Tibial nerve (tissue), 3 donors: ENCODE results near the gene INPP5A.

ENCODE experiments used
- POLR2A ChIP-seq, 2 donors: fragments of 450-650 bp; IDR thresholded peaks; one replicate each; pipeline ENCODE4 v1.6.1; 2017; ENCODE audit warnings: antibody characterized with exemption in 2 of 2, mild to moderate bottlenecking in 2 of 2, moderate library complexity in 2 of 2
- TF ChIP-seq, protein P1 (sequence below), 5 experiments: fragments of 200-600 bp in 3 of 5; fragments of 450-650 bp in 2 of 5; sonication (generic) in 3 of 5; IDR thresholded peaks; one replicate each; pipeline ENCODE4 v1.5.1; 2016 to 2019; ENCODE audit warnings: antibody characterized with exemption in 5 of 5, mild to moderate bottlenecking in 3 of 5, moderate library complexity in 2 of 5

DNA sequence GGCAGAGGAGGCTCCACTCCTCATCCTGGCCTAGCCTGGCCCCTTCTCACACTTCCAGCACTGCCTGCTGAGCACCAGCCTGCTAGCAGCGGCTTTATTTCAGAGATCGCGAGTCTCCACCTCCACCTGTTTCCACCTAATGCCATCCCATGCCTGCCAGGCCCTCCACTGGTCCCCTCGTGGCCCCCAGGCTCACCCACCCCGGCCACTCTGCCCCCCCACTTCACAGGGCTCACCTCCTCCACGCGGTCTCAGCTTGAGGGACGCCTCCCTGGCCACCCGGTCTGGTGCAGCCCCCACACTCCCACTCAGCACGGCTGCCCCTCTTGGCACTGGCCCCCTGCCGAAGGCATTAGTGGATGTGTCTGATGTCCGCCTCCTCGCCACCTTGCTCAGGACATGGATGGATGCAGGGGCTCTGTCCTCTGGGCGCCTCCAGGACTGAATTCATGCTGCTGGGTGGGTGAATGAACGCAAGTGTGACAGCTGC is 252.1 kb downstream of the INPP5A start:
- TF ChIP-seq, protein P1, sequence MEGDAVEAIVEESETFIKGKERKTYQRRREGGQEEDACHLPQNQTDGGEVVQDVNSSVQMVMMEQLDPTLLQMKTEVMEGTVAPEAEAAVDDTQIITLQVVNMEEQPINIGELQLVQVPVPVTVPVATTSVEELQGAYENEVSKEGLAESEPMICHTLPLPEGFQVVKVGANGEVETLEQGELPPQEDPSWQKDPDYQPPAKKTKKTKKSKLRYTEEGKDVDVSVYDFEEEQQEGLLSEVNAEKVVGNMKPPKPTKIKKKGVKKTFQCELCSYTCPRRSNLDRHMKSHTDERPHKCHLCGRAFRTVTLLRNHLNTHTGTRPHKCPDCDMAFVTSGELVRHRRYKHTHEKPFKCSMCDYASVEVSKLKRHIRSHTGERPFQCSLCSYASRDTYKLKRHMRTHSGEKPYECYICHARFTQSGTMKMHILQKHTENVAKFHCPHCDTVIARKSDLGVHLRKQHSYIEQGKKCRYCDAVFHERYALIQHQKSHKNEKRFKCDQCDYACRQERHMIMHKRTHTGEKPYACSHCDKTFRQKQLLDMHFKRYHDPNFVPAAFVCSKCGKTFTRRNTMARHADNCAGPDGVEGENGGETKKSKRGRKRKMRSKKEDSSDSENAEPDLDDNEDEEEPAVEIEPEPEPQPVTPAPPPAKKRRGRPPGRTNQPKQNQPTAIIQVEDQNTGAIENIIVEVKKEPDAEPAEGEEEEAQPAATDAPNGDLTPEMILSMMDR (IDR thresholded peaks at IDR 0.05): no peak
- TF ChIP-seq POLR2A (IDR thresholded peaks at IDR 0.05): no peak
